ENCODE measurements around the gene UST.
A peak's percentile ranks its signal among the peaks of the same experiment; 100 is the strongest.
"Not testable (repeated sequence)": the region's sequence is repeated elsewhere in the genome, so short reads cannot be mapped to it uniquely, and the experiment has no call there.

The UST gene

DNA sequence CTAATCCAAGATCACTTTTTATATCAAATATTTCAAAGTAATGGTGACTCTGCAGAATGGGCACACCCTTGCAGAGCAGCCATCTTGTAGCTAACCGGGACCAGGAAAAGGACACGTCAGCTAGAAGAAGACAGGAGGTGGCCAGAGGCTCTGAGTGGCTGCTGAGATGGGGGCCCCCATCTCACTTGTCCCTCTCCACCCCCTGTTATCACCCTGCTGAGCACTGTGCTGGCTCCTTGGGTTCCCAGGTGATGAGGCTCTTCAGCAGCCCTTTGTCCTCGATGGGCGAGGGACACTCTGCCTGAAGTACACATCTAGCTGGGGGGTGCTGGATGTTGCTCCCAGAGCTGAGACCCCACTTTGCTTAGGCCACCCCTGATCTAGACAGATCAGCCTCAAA, 126.3 kb downstream of the UST start:
- DNase-seq: no peak

DNA sequence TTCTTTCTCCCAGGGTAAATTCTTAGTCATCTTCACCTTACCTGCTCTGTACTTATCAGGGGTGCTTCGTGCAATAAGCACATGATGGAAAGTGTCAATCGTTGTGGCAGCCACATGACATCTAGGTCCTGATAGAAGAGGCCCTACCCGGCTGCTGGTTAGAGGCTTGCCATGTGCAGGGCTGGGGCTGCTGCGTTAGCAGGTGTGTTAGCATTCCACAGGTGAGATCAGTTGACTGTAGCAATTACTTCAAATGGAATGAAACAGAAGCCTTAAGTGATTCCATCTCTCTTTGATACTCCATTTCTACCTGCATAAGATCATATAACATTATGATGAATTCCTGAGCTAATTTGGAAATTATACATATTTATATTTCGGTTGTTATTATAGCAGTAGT, 127.0 kb downstream of the UST start:
- DNase-seq: no peak

DNA sequence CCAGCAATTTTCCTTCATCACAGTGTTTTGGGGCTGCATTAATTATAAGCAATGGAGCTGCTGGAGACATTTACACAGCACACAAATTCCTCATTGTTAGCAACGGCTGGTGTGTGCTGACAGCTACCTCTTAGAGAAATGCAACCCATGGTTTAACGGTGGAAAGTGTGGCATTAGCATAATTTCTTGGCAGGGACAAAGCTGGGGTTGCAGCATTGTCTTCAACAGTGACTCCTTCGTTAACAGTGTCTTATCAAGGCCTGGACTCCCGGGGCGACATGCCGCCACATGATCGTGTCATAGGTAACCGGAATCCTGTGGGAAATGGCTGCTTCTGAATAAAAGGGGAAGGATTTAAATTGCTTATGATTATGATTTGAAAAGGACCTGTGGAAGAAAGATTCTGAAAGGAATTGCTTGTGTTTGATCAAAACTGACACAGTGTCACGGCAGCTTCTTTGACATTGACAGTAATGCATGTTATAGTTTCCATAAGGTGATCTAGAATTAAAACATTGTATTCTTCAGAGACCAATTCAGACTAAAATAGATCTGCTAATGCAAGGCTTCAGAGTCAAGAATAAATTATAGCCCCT, 128.0 kb downstream of the UST start:
- peak; percentile 73 for DNase-seq

DNA sequence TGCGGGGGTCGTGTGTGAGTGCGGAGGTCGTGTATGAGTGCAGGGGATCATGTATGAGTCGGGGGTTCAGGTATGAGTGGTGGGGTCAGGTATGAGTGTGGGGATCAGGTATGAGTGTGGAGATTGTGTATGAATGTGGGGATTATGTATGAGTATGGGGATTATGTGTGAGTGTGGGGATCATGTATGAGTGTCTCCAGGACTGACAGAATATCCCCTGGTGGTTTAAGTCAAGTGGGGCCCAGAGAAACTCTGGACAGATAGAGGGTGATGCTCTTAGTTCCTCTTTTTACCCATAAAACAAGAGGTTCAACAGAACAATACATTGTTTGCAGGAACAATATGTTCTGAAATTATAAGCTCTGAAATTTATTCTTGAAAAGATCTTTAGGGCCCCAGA, 131.9 kb downstream of the UST start:
- no peak for DNase-seq

DNA sequence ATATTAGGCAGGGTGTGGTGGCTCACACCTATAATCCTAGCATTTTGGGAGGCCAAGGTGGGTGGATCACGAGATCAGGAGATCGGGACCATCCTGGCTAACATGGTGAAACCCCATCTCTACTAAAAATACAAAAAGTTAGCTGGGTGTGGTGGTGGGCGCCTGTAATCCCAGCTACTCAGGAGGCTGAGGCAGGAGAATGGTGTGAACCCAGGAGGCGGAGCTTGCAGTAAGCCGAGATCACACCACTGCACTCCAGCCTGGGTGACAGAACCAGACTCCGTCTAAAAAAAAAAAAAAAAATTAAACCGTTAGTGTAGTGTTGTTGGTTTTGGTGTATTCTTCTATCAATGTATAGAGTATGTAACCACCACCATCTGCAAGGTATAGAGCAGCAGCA, 133.9 kb downstream of the UST start:
- not testable (repeated sequence) for DNase-seq

DNA sequence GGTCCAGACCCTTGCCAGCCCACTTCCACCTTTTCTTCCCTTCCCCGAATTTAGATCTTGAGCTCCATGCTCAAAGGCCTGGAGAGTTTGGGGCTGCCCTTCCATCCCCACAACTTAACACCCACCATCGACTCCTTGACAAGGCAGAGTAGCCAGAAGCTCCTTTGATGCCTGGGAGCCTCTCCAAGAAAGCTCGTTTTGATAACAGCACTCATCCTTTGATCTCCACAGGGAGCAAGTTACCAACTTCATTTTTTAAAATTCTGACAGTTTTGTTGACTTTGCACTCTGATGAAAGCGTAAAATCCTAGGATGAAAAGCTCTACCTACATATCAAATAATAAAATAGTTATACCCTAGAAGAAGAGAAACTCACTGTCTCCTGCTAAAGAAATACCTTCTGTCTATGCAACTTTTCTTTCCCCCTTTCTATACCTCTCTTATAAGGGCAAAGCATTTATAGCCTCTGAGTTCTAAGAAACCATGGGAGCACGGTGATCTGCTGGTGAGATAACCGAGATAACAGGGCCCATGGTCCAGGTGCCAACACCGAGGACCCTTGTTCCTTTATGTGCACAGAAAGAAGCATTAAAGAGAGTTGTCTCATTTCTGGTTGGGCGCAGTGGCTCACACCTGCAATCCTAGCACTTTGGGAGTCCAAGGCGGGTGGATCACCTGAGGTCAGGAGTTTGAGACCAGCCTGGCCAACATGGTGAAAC, 134.9 kb downstream of the UST start:
- DNase-seq: no peak

DNA sequence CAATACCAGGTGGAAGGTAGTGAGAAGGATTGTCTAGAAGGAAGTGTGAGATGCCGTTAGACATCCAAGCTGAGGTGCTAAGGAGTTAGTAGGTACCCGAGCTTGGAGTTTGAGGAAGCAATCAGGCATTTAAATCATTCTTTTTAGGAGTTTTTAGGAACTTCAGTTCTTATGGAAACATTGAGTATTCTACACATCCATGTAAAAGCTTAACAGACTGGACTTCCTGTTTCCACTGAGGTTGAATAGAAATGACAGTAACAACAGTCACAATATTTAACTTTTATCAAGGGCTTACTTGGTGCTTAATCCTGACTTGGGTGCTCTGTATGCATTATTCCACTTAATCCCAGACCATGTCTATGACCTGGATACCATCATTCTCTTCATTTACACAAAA, 136.4 kb downstream of the UST start:
- no peak for DNase-seq

DNA sequence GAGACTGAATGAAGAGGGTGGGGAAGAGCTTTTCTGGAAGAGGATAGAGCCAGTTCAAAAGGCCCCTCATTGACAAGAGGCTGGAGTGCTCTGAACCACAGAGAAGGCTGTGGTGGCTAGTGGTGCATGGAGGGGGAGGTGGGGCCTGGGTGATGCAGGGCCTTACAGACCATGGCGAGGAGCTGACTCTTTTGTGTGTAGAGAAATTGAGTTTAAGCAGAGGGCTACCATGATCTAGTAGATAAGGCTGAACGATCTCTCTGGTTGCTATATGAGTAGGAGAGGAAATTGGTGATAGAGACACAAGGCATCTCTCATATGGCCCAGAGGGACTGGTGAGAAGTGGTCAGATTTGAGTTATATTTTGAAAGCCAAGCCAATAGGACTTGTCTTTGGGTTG, 137.6 kb downstream of the UST start:
- DNase-seq: no peak

DNA sequence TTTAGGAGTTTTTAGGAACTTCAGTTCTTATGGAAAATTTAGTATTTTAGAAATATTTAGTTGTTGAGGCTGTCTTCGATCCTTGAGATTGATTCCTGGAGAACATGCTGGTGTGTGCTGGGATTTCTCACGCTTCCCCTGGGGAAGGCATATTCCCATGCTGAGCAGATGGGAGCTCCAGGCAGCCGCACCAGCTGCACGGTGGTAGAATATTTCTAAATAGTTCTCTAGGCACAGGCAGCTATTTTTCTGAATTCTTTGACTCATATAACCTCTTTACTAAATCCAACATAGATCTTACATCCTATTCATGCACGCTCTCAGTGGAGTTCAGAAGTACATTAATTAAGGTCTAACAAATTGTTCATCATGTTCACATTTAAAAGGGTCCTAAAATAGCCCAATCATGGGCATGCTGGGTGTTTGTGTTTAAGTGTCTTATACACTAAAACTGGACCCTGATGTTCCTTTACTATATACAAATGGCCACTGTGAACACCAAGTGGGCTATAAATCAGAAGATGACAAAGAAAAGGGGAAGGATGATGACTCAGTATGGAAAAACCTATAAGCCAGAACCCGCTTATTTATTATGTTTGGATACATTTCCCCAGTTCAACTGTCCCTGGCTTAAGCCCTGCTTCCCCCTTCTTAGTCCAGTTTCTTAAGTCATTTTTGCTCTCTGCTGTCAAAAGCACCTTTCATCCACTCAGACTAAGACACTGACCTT, 138.5 kb downstream of the UST start:
- no peak for DNase-seq

DNA sequence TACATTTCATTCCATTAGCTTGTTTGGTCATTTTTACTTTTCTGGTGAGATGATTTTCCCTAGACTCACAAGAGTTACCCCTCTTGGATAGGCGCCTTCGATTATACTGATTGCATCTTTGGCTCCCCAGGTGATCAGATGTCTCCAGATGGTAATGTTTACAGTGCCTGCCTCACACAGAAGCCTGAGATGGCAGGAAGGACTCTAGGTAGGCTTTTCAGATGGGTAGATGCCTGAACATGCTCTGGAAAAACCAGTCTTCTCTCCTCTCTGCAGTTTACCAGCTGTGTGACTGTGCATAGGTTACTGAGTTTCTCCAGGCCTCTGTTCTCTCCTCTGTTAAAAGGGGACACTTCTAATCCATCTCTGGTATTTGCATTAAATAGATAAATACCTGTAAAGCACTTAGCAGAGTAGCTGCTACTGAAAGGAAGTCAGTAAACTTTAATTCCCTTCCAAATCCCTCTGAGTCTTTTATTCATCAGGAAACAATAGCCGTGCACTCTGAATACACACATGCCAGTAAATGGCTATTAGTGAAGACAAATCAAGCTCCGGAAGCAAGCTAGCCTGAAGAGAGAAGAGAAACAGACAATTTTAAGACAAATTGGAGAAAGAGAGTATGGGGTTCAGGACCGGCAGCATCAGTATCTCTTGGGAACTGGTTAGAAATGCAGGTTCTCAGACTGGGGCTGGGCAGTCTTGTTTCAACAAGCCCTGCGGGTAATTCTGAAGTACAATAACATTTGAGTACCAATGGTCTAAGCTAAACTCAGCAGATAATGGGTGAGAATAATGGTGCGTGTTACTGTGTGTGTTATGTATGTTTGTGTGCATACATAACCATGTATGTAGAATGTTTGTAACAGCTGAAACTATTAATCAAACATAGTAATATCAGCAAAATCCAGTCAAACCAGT, 139.4 kb downstream of the UST start:
- DNase-seq: peak; percentile 27

DNA sequence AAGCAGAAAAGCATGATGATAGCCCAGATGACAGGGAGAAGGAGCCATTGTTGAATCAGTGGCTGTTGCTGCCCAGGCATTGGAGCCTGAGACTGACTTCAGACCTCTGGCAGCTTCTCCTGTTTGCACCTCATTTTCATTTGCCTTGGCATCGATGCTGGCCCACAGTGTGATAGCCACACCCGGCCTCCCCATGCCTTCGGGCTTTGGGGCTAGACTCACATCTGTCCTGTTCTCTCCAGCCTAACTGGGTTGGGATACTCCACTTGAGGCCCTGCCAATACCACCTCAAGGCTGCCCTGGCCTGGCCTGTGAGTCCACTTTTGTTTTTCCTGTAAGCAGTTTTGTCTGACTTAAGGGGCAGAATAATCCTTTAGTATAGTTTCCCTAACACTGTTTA, 140.4 kb downstream of the UST start:
- DNase-seq: no peak

DNA sequence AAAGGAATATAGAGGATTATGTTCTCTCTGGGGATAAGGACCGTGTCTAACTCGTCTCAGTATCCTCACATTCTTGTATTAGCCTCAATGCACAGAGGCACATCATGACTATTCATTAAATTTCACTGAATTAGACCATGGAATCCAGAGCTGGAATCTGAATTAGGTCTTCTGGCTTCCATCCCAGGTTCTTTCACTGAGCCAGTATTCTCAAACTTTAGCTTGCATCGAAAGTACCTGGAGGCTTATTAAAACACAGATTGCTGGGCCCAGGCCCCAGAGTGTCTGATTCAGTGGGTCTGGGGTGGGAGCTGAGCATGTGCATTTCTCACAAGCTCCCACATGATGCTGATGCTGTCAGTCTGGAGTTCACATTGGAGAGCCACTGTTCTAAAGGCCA, 142.0 kb downstream of the UST start:
- no peak for DNase-seq

DNA sequence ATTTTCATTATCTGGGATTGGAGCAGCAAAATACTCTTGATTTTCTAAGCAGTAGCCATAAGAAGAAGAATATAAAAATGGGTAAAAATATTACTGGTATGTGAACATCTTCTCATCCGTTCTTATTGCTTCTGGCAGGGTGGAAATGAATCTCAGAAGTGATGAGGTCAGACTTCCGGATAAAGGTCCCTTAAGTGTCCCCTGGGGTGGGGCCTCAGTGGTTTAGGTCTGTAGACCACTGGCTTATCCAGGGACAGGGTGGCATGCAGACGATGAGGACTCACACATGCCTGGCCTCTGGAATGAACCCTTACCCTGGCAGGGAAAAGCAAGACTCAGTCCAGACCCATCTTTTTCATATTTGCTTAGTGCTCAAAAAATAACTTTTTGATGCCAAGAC, 143.3 kb downstream of the UST start:
- no peak for DNase-seq

DNA sequence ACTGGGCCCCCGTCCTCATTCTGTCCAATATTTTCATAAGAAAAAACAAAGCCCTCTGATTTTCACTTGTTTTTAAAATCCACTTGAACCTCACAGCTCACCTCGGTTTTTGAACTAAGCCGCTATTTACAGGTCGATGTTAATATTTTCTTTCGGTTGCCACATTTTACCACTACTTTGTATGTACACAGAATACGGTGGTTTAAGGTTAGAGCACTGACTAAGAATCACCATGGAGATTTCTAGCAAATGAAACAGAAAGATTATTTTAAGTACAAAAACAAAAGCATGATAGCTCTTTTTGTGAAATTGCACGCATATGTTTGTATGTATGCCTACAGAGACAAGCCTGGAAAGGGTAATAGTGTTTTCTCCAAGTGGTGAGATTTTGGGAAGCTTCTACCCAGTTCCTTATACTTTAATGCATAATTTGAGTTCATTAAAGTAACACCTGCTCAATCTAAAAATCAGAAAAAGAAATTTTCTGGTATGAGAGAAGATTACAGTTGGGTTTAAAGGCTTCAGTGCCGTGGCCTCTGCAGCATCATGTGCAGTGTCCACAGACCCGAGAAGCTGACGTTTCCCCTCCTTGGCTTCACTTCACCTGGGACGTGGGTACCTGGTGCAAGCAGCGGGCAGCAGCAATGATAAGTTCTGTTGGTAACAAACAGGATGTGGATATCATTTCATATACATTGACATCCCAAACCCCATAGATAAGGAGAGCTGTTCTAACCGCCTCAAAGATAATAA, 144.0 kb downstream of the UST start:
- no peak for DNase-seq

DNA sequence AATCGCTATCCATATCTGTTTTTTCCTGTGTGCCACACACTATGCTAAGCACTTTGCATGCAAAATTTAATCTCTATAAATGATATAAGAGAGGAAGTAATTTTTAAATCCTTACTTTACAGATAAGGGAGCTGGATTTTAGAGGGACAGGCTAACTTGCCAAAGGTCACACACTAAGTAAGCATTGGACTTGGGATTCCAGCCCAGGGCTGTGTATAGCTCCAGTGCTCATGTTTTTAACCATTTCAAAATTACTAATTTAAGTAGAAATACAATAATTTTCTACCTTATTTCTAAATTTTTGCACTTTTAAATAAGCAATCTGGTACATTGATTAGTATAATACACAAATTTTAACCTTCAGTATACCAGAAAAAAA, 144.6 kb downstream of the UST start:
- DNase-seq: no peak

DNA sequence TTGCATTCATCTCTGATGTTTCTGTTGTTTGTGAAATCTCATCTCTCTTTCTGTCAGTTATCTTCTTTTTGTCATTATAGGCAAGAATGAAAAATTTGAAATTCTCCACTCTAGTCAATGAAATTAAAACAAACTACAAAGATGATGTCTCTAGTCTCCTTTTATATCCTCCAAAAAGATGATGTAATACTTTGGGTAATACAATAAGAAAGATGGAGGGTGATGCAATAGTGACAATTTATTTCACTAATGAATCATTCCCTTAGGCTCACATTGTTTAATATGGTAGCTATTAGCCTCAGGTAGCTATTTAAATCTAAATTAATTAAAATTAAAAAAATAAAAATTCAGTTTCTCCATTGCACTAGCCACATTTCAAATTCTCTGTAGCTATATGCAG, 145.4 kb downstream of the UST start:
- no peak for DNase-seq

DNA sequence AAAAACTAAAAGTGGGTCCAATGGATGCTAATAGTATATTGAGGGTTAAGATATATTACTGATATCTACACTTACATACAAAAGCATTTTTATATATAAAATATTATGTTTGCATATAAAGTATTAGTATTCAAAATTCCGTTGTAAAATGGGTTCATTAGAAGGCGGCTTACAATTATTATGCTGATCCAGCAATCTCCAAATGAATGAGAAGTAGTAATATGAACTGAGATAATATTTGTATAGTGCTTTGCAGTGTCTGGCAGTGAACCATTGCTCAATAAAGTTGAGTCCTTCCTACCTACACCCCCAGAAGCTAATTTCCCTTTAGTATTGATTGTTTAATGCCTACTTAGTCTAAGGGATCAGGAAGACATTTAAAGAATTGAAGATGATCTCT, 146.2 kb downstream of the UST start:
- DNase-seq: no peak

DNA sequence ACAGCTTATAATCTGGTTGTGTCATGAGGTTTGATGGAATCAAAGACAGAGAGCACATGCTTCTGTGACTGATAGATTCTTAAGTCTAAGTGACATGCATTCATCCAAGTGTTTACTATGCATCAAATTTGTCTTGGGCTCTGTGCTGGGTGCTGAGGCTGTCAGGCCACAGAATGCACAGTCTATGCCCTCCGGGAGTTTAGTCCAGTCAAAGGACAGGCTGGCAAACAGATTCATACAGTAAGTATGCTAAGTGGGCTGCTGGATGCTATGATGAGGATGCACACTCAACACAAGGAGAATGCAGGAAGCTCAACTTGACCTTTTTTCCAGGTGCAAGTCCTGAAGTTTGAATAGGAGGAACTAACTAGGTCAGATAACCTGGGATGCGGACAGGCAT, 146.7 kb downstream of the UST start:
- no peak for DNase-seq

DNA sequence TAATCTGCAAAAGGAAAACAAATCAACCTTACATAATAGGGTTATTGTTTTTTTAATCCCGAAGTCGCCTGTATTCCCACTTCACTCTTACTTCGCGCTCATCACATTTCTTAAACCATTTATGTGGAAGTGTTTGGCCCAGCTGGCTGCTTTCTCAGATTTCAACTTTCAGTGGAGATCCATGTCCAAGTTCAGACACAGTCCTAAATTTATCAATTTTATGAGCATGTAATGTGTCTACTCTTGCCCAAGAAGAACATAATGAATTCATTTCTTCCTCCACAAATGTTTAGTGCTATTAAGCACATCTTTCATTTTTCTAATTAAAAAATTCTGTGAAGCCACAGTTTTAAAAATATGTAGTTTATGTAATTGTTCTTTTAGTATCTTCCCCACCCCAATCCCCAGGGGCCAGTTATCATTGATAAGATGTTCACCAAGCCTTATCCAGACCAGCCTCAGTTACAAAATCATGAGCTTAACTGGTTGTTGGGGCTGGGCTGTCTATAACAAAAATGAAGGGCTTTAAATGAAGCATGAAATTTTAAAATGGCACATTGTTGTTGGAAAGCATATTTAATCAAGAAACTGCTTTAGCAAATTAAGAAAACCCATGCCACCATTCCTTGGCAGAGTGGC, 151.7 kb downstream of the UST start:
- DNase-seq: no peak

DNA sequence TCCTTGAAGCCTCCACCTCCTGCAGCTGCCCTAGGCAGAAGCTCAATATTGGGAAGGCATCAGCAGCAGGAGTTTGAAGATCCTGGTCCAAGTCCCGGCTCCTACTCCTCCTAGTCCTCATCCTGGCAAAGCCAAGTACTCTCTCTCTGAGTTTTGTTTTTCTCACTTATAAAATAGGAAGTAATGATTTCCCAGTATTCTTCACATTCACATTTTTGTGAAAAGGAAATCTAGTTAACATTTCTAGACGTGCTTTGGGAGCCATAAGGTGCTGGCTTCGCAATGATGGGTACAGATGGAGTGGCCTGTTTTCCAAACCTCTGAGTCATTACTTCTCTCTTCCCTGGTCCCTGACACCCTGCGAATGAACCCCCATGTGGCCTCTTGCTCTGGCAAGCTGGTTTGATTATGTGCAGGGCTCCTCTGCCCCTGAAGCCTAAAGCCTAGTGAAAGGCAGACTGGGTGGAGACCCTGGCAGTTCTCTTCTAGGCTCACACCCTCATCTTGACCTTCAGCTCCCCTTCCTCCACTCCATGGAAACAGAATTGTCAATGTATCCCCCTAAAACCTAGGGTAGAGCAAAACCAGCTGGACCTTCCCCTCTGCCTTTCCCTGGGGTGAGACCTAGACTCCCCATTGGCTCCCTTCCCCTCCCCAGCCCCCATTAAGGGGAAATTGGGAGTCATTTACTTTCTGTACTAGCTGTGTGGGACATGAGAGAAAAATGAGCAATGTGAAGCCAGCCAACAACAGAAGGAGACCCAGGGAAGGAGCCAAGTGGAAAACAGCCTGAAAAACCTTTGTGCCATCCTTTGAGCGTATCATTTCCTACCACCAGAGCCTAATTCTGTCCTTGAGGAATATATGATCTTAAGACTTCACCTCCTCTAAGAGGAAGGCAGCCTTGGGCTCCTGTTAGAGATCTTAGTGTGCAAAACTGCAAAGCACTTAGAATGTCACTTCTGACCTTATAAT, 158.4 kb downstream of the UST start:
- DNase-seq: no peak

DNA sequence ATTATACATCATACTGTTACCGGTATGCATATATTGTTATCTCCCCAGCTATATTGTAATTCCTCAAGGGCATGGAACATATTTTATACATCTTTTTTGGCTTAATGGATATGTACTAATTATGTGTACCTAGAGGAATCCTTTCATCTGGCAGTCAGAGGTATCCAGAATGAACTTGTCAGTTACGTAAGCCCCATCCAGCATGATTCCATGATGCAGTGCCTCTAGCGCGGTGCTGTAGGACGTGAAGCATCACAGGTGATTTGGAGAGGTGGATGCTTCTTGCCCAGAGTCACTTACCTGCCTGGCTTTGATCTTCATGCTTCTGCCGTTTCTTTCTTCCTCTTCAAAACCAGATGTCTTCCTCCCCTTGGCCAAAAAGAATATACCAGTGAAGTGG, 159.1 kb downstream of the UST start:
- DNase-seq: no peak
